Ovary (tissue), 3 donors: ENCODE measurements around the gene SURF4.

Experiments used
- CTCF ChIP-seq, 3 donors: fragments of 450-650 bp in 2 of 3; fragments of 200-600 bp in 1 of 3; IDR thresholded peaks; one replicate each; pipeline versions ENCODE4 v1.5.1 to v1.8.0; 2016 to 2022; ENCODE audit warnings: antibody characterized with exemption in 3 of 3, mild to moderate bottlenecking in 1 of 3
- POLR2A ChIP-seq: fragments of 450-650 bp; IDR thresholded peaks from one replicate; pipeline ENCODE4 v1.6.1; 2017; ENCODE audit warnings: antibody characterized with exemption, mild to moderate bottlenecking, moderate library complexity
- donor health status: DM: no; HTN: no; CAD: no.

- TF ChIP-seq CTCF (IDR thresholded peaks at IDR 0.05) = no peak
- no peak for TF ChIP-seq POLR2A
Observed at GRCh38 chr9:133323991-133324703, 51.7 kb downstream of the SURF4 start.
